Transverse colon (tissue), 4 donors: ENCODE results near the gene WDFY2. TPM values are rescaled to one million over a fixed set of nuclear protein-coding genes. Genes with fewer than 3 reads are reported as not detected.

Experiments
- DNase-seq: peaks from one replicate; pipeline ENCODE4 v3.0.0-alpha.2; 2019
- H3K27ac ChIP-seq, 4 donors: fragments of 200-600 bp; sonication (generic); 2 replicates each; pipeline ENCODE4 v1.5.1; 2016 to 2018; ENCODE audit warnings: inconsistent platforms in 4 of 4
- H3K27me3 ChIP-seq: fragments of 200-600 bp; sonication (generic); 2 replicates; pipeline ENCODE4 v1.5.1; 2017; ENCODE audit warnings: inconsistent platforms
- H3K36me3 ChIP-seq, 4 donors: fragments of 200-600 bp; sonication (generic); 2 replicates each; pipeline ENCODE4 v1.5.1; 2017 to 2019; ENCODE audit warnings: inconsistent platforms in 4 of 4
- H3K4me1 ChIP-seq, 4 donors: fragments of 200-600 bp; sonication (generic); 2 replicates each; pipeline ENCODE4 v1.5.1; 2017 to 2020; ENCODE audit warnings: inconsistent platforms in 4 of 4
- H3K4me3 ChIP-seq, 4 donors: fragments of 200-600 bp; sonication (generic); 1 replicate in 1 of 4; 2 replicates in 3 of 4; pipeline versions ENCODE4 v1.5.1 to v1.6.1; 2017 to 2019; ENCODE audit warnings: inconsistent platforms in 4 of 4
- H3K9me3 ChIP-seq, 2 donors: fragments of 200-600 bp; sonication (generic); 2 replicates each; pipeline ENCODE4 v1.5.1; 2017 to 2019; ENCODE audit warnings: inconsistent platforms in 2 of 2
- EP300 ChIP-seq: sonication (generic); formaldehyde crosslinking; IDR thresholded peaks from one replicate; pipeline ENCODE4 v1.6.1; 2017; ENCODE audit warnings: antibody characterized with exemption, low read depth
- POLR2A ChIP-seq: fragments of 450-650 bp; IDR thresholded peaks from one replicate; pipeline ENCODE4 v1.6.1; 2016; ENCODE audit warnings: antibody characterized with exemption, mild to moderate bottlenecking, moderate library complexity
- POLR2AphosphoS5 ChIP-seq, 3 donors: sonication (generic); formaldehyde crosslinking; IDR thresholded peaks; one replicate each; pipeline ENCODE4 v1.6.1; 2016; ENCODE audit warnings: antibody characterized with exemption in 3 of 3
- WGBS, 2 donors: methylation state at CpG; one replicate each; pipeline ENCODE4 v1.1.5; 2018; ENCODE audit warnings: low coverage in 1 of 2; 5-methylcytosine and 5-hydroxymethylcytosine counted together
- in situ Hi-C, 4 donors: fragments of 200-750 bp; cut with MboI; loops; one replicate each; pipeline versions ENCODE4 v1.15.0 to v1.15.1; 2017; ENCODE audit warnings: low sequenced_read_pairs in 3 of 4, low pct_ligation_motif_present in 1 of 4, low pct_unique_long_range_greater_than_20kb in 1 of 4
- intact Hi-C: fragments of 100-400 bp; cut with DNase I; formaldehyde crosslinking; loops from one replicate; pipeline ENCODE4 v1.15.1; 2023; ENCODE audit warnings: low total_unique reads
- total RNA-seq, 4 donors: library from RNA; depleted of rRNA; stranded (reverse); fragments of >200 nt; gene quantifications; one replicate each; pipeline ENCODE4 v1.1.0, GENCODE V29; 2016
- TF ChIP-seq, protein P1 (sequence below), 5 experiments: fragments of 200-600 bp in 3 of 5; fragments of 450-650 bp in 2 of 5; sonication (generic) in 3 of 5; IDR thresholded peaks; 1 replicate in 2 of 5; 2 replicates in 3 of 5; pipeline ENCODE4 v1.5.1; 2016 to 2017; ENCODE audit warnings: antibody characterized with exemption in 5 of 5, inconsistent platforms in 3 of 5, mild to moderate bottlenecking in 2 of 5, moderate library complexity in 1 of 5

The WDFY2 gene
- total RNA-seq, 4 donors from 2014 or later = 2.4 to 12.3 (median 6.7) TPM

DNA sequence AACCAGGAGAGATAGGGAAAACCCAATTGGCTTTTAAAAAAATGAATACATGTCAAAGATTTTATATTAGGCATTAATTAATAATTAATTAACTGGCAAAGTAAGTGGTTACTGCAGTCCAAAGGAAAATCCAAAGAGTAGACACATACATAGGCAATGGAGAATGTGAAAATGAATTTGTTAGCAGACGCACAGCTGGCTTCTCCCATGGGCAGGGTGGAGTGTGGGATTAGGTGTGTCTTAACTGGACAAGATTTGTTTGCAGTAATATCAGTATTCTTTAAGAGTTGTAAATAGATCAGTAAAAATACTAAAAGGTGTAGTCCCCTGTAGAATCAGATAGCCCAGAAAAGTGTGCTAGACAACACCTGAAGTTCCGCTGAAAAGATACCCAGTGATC lies 161.0 kb downstream of the WDFY2 start:
- Histone ChIP-seq H3K9me3 (peaks cover 0 to 13% of the 10 kb centered on the region in 2 donors), H3K4me3 (no peak overlapping the region), H3K36me3 (peaks cover 0 to 4% (median 0%) of the 10 kb centered on the region in 4 donors), H3K27ac (no peak overlapping the region), H3K4me1 (no peaks in the 10 kb centered on the region), H3K27me3 (no peaks in the 10 kb centered on the region)
- DNase-seq = no peak
- no peak for TF ChIP-seq POLR2A
- no peak for TF ChIP-seq EP300
- TF ChIP-seq, protein P1, sequence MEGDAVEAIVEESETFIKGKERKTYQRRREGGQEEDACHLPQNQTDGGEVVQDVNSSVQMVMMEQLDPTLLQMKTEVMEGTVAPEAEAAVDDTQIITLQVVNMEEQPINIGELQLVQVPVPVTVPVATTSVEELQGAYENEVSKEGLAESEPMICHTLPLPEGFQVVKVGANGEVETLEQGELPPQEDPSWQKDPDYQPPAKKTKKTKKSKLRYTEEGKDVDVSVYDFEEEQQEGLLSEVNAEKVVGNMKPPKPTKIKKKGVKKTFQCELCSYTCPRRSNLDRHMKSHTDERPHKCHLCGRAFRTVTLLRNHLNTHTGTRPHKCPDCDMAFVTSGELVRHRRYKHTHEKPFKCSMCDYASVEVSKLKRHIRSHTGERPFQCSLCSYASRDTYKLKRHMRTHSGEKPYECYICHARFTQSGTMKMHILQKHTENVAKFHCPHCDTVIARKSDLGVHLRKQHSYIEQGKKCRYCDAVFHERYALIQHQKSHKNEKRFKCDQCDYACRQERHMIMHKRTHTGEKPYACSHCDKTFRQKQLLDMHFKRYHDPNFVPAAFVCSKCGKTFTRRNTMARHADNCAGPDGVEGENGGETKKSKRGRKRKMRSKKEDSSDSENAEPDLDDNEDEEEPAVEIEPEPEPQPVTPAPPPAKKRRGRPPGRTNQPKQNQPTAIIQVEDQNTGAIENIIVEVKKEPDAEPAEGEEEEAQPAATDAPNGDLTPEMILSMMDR (IDR thresholded peaks at IDR 0.05) = no peak
- TF ChIP-seq POLR2AphosphoS5 (IDR thresholded peaks at IDR 0.05) = no peak
- intact Hi-C loops (no loop called here), in situ Hi-C loops (no loop called here)
- 93 to 96% methylated on average over 2 of the region's 2 CpGs for WGBS, 2 donors

DNA sequence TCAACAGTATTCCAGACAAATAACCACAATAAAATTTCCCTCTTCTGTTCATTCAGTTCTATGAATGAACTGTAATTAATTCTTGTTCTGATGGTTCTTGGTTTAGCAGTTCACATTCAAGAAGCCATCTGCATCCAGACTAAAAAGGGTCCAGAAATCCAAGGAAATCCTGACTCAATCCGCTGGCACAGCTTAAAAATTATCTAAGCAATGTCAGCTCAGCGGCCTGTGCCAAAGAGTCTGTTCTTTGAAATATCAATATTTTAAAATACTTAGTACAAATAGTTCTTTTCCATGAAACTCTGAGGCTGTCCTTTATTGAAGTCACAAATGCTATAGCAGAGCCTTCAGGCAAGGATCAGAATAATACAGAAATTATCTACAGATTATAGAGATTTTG lies 162.5 kb downstream of the WDFY2 start:
- Histone ChIP-seq H3K36me3 (peaks cover 0 to 4% (median 0%) of the 10 kb centered on the region in 4 donors), H3K27ac (no peak overlapping the region), H3K4me1 (no peaks in the 10 kb centered on the region), H3K4me3 (no peak overlapping the region), H3K27me3 (no peaks in the 10 kb centered on the region), H3K9me3 (peaks cover 0 to 13% of the 10 kb centered on the region in 2 donors)
- in situ Hi-C loops (no loop called here), intact Hi-C loops (no loop called here)
- no peak for DNase-seq
- WGBS, 2 donors = 79 to 80% methylated on average over 1 to 2 of the region's 2 CpGs
- TF ChIP-seq POLR2A (no peak), EP300 (no peak), POLR2AphosphoS5 (IDR thresholded peaks at IDR 0.05) (no peak)
- TF ChIP-seq, protein P1 (IDR thresholded peaks at IDR 0.05) = no peak

DNA sequence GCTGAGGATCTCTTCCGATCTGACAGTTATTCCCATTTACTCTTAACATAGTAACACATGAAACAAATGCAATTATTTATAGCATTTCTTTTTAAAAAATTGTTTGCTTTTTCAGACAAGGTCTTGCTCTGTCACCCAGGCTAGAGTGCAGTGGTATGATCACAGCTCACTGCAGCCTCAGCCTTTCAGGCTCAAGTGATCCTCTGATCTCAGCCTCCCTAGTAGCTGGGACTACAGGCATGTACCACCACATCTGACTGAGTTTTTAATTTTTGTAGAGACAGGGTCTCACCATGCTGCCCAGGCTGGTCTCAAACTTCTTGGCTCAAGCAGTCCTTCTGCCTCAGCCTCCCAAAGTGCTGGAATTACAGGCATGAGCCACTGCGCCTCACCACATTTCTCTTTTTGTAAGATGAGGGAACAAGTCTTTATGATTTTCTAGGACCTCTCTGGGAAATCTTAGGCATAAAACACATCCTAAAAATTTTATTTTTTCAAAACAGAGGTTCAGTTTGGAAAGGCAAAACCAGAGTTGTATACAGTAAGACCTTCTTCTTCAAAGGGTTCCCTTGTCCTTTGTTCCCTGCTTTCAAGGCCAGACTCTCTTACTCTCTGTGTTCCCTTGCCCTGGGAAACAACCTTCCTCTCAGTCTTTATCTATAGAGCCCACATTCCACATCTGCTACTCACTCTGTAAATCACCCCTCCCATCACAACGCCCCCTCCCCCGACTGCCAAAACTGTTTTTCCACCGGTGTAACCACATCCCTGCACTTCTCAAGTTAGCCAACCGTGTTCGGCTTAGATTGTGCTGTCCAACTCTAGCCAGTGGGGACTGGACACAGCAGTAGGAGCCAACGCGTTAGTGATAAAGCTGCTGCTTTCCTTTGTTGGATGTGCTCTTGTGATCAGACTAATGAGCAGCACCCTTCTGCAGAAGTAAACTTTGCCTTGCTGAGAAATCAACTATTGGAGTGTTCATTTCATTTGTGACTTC lies 163.5 kb downstream of the WDFY2 start:
- 98 to 100% methylated on average over 2 to 9 of the region's 9 CpGs for WGBS, 2 donors
- Histone ChIP-seq H3K36me3 (peaks cover 0 to 4% (median 0%) of the 10 kb centered on the region in 4 donors), H3K4me1 (no peaks in the 10 kb centered on the region), H3K27me3 (no peaks in the 10 kb centered on the region), H3K27ac (no peak overlapping the region), H3K4me3 (no peak overlapping the region), H3K9me3 (peaks cover 0 to 13% of the 10 kb centered on the region in 2 donors)
- TF ChIP-seq POLR2A (no peak), EP300 (no peak), POLR2AphosphoS5 (IDR thresholded peaks at IDR 0.05) (no peak)
- TF ChIP-seq, protein P1 (IDR thresholded peaks at IDR 0.05) = no peak
- intact Hi-C loops (no loop called here), in situ Hi-C loops (no loop called here)
- no peak for DNase-seq

DNA sequence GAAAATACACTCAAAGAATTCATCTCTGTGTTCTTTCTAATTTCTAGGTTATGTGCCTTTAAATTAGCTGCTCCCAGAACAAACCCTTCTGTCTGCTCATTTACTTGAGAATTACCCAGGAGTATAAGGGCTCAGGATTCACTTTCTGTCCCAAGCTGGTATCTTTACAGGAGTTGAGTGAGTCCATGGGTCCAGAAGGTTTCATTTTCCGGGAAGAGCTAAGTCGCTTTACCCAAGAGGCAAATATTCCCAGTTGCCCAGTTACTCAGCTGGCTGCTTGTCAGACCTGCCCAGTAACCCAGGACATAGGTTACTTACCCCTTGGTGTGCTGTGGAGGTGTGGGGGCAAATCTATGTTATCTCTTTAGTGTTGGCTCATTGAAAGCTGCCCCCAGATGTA lies 172.4 kb downstream of the WDFY2 start:
- Histone ChIP-seq H3K27me3 (no peaks in the 10 kb centered on the region), H3K36me3 (peaks cover 0 to 6% (median 0%) of the 10 kb centered on the region in 4 donors), H3K27ac (no peak overlapping the region), H3K4me1 (no peaks in the 10 kb centered on the region), H3K9me3 (no peaks in the 10 kb centered on the region), H3K4me3 (no peak overlapping the region)
- TF ChIP-seq, protein P1 (IDR thresholded peaks at IDR 0.05) = no peak
- no peak for TF ChIP-seq POLR2A
- no peak for TF ChIP-seq POLR2AphosphoS5 (IDR thresholded peaks at IDR 0.05)
- no peak for TF ChIP-seq EP300
- DNase-seq = no peak
- in situ Hi-C loops (no loop called here), intact Hi-C loops (no loop called here)
- 97% methylated on average over 2 of the region's 2 CpGs; no CpG with 5 or more reads in 1 of the 2 donors for WGBS, 2 donors
